ENCODE measurements around the gene SLC14A1.

DNA sequence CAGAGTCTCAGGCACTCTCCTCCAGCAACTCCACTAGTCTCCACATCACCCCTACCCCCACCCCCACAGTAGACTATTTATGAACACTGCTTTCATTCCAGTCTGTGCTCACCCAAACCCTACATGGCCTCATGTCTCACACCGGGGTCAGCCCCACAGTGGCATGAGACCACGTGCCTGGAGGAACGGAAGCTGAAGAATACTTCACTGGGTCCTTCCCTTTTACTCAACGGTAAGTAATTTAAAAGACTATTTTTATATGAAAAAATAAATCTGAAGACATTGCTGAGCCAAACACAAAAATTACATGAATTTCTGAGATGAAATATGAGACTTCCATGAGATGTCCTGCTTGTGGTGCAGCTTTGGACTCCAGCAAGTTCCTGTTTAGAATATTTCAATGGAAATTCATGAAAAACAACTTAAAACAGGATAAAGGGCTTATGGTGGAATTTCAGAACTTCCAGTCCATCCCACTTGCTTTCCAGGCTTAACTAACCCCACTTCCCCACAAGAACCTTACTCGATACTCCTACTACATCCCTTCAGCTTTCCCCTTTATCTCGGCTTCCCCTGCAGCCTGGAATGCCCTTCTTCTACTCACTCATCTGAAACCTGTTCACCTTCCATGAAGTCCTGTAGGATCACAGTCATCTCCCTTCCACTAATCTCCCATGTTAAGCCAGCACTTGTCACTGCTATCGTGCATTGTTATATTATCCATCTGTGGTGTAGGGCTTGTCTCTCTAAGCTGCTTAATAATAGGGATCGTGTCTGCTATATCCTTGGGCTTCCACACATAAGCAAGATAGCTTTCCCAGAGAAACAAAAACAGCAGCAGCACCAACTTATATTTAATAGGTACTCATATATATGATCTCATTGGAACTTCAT lies 47.9 kb downstream of the SLC14A1 start:
- no peak for TF ChIP-seq EZH2 (IDR thresholded peaks at IDR 0.05; ENCODE audit: low read depth, unreplicated experiment)
- TF ChIP-seq POLR2AphosphoS5 (IDR thresholded peaks at IDR 0.05; ENCODE audit: low read depth) = no peak

All from GM23338 (cell line).